Activated CD4-positive, alpha-beta T cell treated with anti-CD3 and anti-CD28 coated beads, Interleukin-2, amount 10 ng/mL, durations not matched to agents 24 days and 14 days (primary cell): ENCODE data around the gene RPS17. TPM values are rescaled to one million over a fixed set of nuclear protein-coding genes. Genes with fewer than 3 reads are reported as not detected.
"Not testable (repeated sequence)": the region's sequence is repeated elsewhere in the genome, so short reads cannot be mapped to it uniquely, and the experiment has no call there.

Experiments used
- DNase-seq: peaks from one replicate; pipeline ENCODE4 v3.0.0; 2022
- H3K27ac Mint-ChIP-seq: one replicate; pipeline ENCODE4 v1.8.0; 2022; ENCODE audit warnings: mild to moderate bottlenecking, mixed read lengths
- H3K27me3 Mint-ChIP-seq: one replicate; pipeline ENCODE4 v1.8.0; 2022; ENCODE audit warnings: mixed read lengths
- H3K36me3 Mint-ChIP-seq: one replicate; pipeline ENCODE4 v1.8.0; 2022; ENCODE audit warnings: low read depth, mild to moderate bottlenecking, mixed read lengths
- H3K4me1 Mint-ChIP-seq: one replicate; pipeline ENCODE4 v1.8.0; 2021; ENCODE audit warnings: mixed read lengths
- H3K4me3 Mint-ChIP-seq: one replicate; pipeline ENCODE4 v1.8.0; 2022; ENCODE audit warnings: mild to moderate bottlenecking, moderate library complexity, mixed read lengths
- H3K9me3 Mint-ChIP-seq: one replicate; pipeline ENCODE4 v1.8.0; 2021; ENCODE audit warnings: mixed read lengths
- intact Hi-C: fragments of 100-400 bp; cut with micrococcal nuclease; formaldehyde crosslinking; loops from one replicate; pipeline ENCODE4 v1.15.1; 2023
- total RNA-seq: library from RNA; stranded (reverse); gene quantifications from 2 replicates; pipeline ENCODE4 v1.2.3, GENCODE V29; 2022

Gene RPS17
- total RNA-seq, 1 donor from 2014 or later = 2,728 TPM

- Mint-ChIP-seq H3K27ac (no peak overlapping the region), H3K27me3 (peaks cover 9% of the 10 kb centered on the region), H3K4me1 (peaks cover 10% of the 10 kb centered on the region), H3K36me3 (peaks cover 14% of the 10 kb centered on the region), H3K4me3 (no peak overlapping the region), H3K9me3 (no peaks in the 10 kb centered on the region)
- peak; percentile 53 for DNase-seq
- intact Hi-C loops = loop anchor here (5.0 kb wide), 1 partner anchor 472 kb away; no protein-coding TSS in a partner anchor
Measured at GRCh38 chr15:82530006-82530405, 10.3 kb downstream of the RPS17 start.

- H3K9me3 Mint-ChIP-seq, H3K4me3 Mint-ChIP-seq, H3K4me1 Mint-ChIP-seq, H3K27me3 Mint-ChIP-seq, intact Hi-C loops, H3K27ac Mint-ChIP-seq, H3K36me3 Mint-ChIP-seq: not testable (repeated sequence)
- DNase-seq = peak; percentile 67
Measured at GRCh38 chr15:82513587-82513986, 26.7 kb downstream of the RPS17 start.

DNA sequence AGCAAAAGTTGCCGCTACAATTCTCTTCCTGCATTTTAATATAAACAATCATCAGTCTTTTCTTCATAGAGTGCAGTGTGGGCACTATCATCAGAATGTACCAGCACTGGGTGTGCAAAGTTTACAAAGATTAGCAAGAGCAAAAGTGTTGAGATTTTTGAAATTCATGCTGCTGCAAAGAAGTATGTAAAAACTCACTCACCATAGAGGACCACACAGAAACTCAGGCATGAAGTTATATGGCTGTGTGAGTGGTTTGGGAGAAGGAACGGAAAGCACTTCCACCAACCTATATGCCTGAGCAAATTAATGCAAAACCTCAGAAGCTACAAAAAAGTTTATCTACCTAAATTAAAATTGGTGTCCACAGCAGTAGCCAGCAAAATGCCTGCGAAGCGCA lies 32.6 kb downstream of the RPS17 start:
- H3K27me3 Mint-ChIP-seq, H3K27ac Mint-ChIP-seq, intact Hi-C loops, H3K36me3 Mint-ChIP-seq, DNase-seq, H3K4me1 Mint-ChIP-seq, H3K4me3 Mint-ChIP-seq, H3K9me3 Mint-ChIP-seq: not testable (repeated sequence)

- H3K27ac Mint-ChIP-seq, H3K4me3 Mint-ChIP-seq, intact Hi-C loops, H3K9me3 Mint-ChIP-seq, H3K4me1 Mint-ChIP-seq, H3K27me3 Mint-ChIP-seq, DNase-seq, H3K36me3 Mint-ChIP-seq: not testable (repeated sequence)
Measured at GRCh38 chr15:82507087-82507486, 33.2 kb downstream of the RPS17 start.

DNA sequence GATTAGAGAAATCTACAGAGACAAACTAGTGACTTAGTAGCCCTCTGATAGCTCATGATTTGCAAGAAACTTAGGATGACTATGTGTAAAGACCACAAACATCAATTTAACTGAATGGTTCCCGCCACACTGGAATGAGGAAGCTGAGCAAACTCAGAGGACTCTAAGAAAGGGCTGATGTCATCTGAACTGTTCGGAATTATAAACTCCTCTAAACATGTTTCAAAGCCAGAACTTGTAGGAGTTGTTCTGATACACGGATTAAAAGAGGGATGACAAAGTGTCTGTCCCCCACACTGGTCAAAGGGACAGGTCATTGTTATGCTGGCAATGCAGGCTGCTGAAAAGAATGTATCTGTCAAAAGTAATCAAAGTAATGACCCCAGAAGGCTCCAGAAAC lies 34.4 kb downstream of the RPS17 start:
- H3K36me3 Mint-ChIP-seq, intact Hi-C loops, H3K4me1 Mint-ChIP-seq, H3K27me3 Mint-ChIP-seq, H3K27ac Mint-ChIP-seq, DNase-seq, H3K4me3 Mint-ChIP-seq, H3K9me3 Mint-ChIP-seq: not testable (repeated sequence)

GRCh38 chr15:82504074-82504473 lies 36.2 kb downstream of the RPS17 start:
- H3K27ac Mint-ChIP-seq, H3K27me3 Mint-ChIP-seq, H3K9me3 Mint-ChIP-seq: not testable (repeated sequence)

GRCh38 chr15:82502700-82503339 lies 37.4 kb downstream of the RPS17 start:
- H3K27ac Mint-ChIP-seq, H3K4me1 Mint-ChIP-seq, H3K36me3 Mint-ChIP-seq, H3K4me3 Mint-ChIP-seq, H3K9me3 Mint-ChIP-seq, intact Hi-C loops, H3K27me3 Mint-ChIP-seq: not testable (repeated sequence)
- DNase-seq = peak; percentile 81

More at GRCh38 chr15:82504074-82504473, 36.2 kb downstream of the RPS17 start:
- H3K4me3 Mint-ChIP-seq, intact Hi-C loops, H3K4me1 Mint-ChIP-seq, H3K36me3 Mint-ChIP-seq, DNase-seq: not testable (repeated sequence)

DNA sequence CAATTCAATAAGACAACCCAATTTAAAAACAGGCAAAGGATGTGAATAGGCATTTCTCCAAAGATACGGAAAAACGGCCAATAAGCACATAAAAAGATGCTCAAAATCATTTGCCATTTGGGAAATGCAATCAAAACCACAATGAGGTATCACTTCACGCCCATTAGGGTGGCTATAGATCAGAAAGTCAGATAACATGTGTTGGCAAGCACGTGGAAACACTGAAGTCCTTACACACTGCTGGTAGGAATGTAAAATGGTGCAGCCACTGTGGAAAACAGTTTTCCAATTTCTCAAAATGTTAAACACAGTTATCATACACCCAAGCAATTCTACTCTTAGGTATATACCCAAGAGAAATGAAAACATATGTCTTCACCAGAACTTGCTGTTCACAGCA lies 39.5 kb downstream of the RPS17 start:
- H3K36me3 Mint-ChIP-seq, H3K9me3 Mint-ChIP-seq, DNase-seq, H3K27ac Mint-ChIP-seq, intact Hi-C loops, H3K4me3 Mint-ChIP-seq, H3K4me1 Mint-ChIP-seq, H3K27me3 Mint-ChIP-seq: not testable (repeated sequence)

GRCh38 chr15:82497978-82498377 lies 42.3 kb downstream of the RPS17 start:
- H3K4me1 Mint-ChIP-seq, intact Hi-C loops, H3K4me3 Mint-ChIP-seq, H3K36me3 Mint-ChIP-seq, DNase-seq, H3K27ac Mint-ChIP-seq, H3K9me3 Mint-ChIP-seq, H3K27me3 Mint-ChIP-seq: not testable (repeated sequence)

- DNase-seq, H3K4me1 Mint-ChIP-seq, H3K9me3 Mint-ChIP-seq, H3K36me3 Mint-ChIP-seq, intact Hi-C loops, H3K27ac Mint-ChIP-seq, H3K4me3 Mint-ChIP-seq, H3K27me3 Mint-ChIP-seq: not testable (repeated sequence)
Measured at GRCh38 chr15:82488250-82488649, 52.0 kb downstream of the RPS17 start.

DNA sequence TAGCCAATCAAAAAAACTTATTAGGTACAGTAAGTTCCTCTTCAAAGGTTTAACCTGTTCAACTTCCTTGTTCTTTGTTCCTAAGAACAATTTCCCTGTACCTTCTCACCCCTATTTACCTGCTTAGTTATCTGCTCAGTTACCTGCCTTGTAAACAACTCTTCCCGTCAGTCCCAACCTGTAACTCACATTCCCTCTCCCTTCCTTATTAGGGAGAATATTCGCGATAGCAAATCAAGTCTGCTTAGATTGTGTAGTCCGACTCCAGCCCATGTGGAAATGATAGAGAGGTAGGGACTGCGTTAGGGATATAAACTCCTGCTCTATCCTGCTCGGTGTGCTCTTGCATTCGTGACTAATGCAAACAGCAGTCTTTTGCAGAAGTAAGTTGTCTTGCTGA lies 53.2 kb downstream of the RPS17 start:
- intact Hi-C loops, H3K4me1 Mint-ChIP-seq, H3K27me3 Mint-ChIP-seq, H3K4me3 Mint-ChIP-seq, H3K27ac Mint-ChIP-seq, H3K36me3 Mint-ChIP-seq, H3K9me3 Mint-ChIP-seq, DNase-seq: not testable (repeated sequence)

Other genes with a start within 250 kb of the RPS17 start
- gene GOLGA6L10, start 191.0 kb downstream of the RPS17 start, total RNA-seq = 0.76 and 0.96 TPM in 2 replicates
- gene GOLGA6L9, start 110.6 kb downstream of the RPS17 start, total RNA-seq = 1.5 and 1.8 TPM in 2 replicates
- 0.12 TPM in 1 of 2 replicates, not detected in the other for gene CPEB1, start 106.9 kb upstream of the RPS17 start, total RNA-seq
- gene AP3B2, start 169.4 kb upstream of the RPS17 start, total RNA-seq = not detected in 2 replicates